Hepatocyte (in vitro differentiated cells): ENCODE measurements around the gene PRDX6. TPM values are rescaled to one million over a fixed set of nuclear protein-coding genes. Genes with fewer than 3 reads are reported as not detected.
A peak's percentile ranks its signal among the peaks of the same experiment; 100 is the strongest.

Experiments used
- DNase-seq: peaks from one replicate; pipeline ENCODE4 v3.0.0-alpha.2; 2016; ENCODE audit warnings: low spot score
- H2AFZ ChIP-seq: fragments of 200-600 bp; sonication (generic); 2 replicates; pipeline ENCODE4 v1.6.0; 2016; ENCODE audit warnings: antibody characterized with exemption, mild to moderate bottlenecking
- H3K27ac ChIP-seq: fragments of 200-600 bp; sonication (generic); 2 replicates; pipeline ENCODE4 v1.5.1; 2016; ENCODE audit warnings: mild to moderate bottlenecking
- H3K27me3 ChIP-seq: fragments of 200-600 bp; sonication (generic); 2 replicates; pipeline ENCODE4 v1.6.1; 2016
- H3K36me3 ChIP-seq: fragments of 200-600 bp; sonication (generic); replicated peaks from 2 replicates; pipeline ENCODE4 v1.5.1; 2016; ENCODE audit warnings: low read depth; ENCODE audit not compliant: insufficient read depth
- H3K4me1 ChIP-seq: fragments of 200-600 bp; sonication (generic); 2 replicates; pipeline ENCODE4 v1.5.1; 2016; ENCODE audit warnings: mild to moderate bottlenecking, moderate library complexity; ENCODE audit not compliant: insufficient read depth
- H3K4me2 ChIP-seq: fragments of 200-600 bp; sonication (generic); 2 replicates; pipeline ENCODE4 v1.6.0; 2016
- H3K4me3 ChIP-seq: fragments of 200-600 bp; sonication (generic); 2 replicates; pipeline ENCODE4 v1.5.1; 2016; ENCODE audit warnings: mild to moderate bottlenecking
- H3K79me2 ChIP-seq: fragments of 200-600 bp; sonication (generic); 2 replicates; pipeline ENCODE4 v1.6.0; 2017; ENCODE audit warnings: mild to moderate bottlenecking
- H3K9me2 ChIP-seq: fragments of 200-600 bp; sonication (generic); replicated peaks from 2 replicates; pipeline ENCODE4 v1.6.0; 2017; ENCODE audit warnings: mild to moderate bottlenecking; ENCODE audit not compliant: insufficient read depth
- H3K9me3 ChIP-seq: fragments of 200-600 bp; sonication (generic); 2 replicates; pipeline ENCODE4 v1.5.1; 2016; ENCODE audit warnings: low read depth, mild to moderate bottlenecking
- H4K20me1 ChIP-seq: fragments of 200-600 bp; sonication (generic); 2 replicates; pipeline ENCODE4 v1.6.0; 2016; ENCODE audit warnings: mild to moderate bottlenecking; ENCODE audit not compliant: insufficient read depth, poor library complexity, severe bottlenecking
- CTCF ChIP-seq: fragments of 200-600 bp; sonication (generic); IDR thresholded peaks from 2 replicates; pipeline ENCODE4 v1.5.1; 2016; ENCODE audit warnings: antibody characterized with exemption, mild to moderate bottlenecking; ENCODE audit not compliant: poor library complexity
- EZH2 ChIP-seq: fragments of 200-600 bp; sonication (generic); IDR thresholded peaks from 2 replicates; pipeline ENCODE4 v1.6.1; 2016; ENCODE audit warnings: antibody characterized with exemption, mild to moderate bottlenecking, borderline replicate concordance
- EZH2phosphoT487 ChIP-seq: fragments of 200-600 bp; sonication (generic); IDR thresholded peaks from one replicate; pipeline ENCODE4 v1.6.1; 2018; ENCODE audit warnings: antibody characterized with exemption, mild to moderate bottlenecking, low read depth, moderate library complexity; ENCODE audit not compliant: unreplicated experiment, severe bottlenecking
- WGBS: methylation state at CpG from one replicate; pipeline ENCODE4 v1.1.6; 2016; ENCODE audit warnings: low lambda C conversion rate; ENCODE audit errors: missing lambda C conversion rate; 5-methylcytosine and 5-hydroxymethylcytosine counted together
- polyA plus RNA-seq: library from polyadenylated mRNA; unstranded; fragments of >200 nt; fragmentation: Nextera tagmentation; extraction: Ambion mirVana; gene quantifications from 2 replicates; pipeline ENCODE4 v1.2.1, GENCODE V29; 2016
- total RNA-seq: library from RNA; depleted of rRNA; stranded (reverse); fragments of >200 nt; gene quantifications from 2 replicates; pipeline ENCODE4 v1.2.3, GENCODE V29; 2014

PRDX6 gene
- total and polyA plus RNA-seq, 2 experiments from 2014 or later: 350 to 400 TPM

- H3K9me2 ChIP-seq: no peaks in the 10 kb centered on the region
- 16% methylated on average over 5 of the region's 5 CpGs for WGBS
- TF ChIP-seq CTCF (no peak), EZH2 (no peak), EZH2phosphoT487 (no peak)
- peak overlapping the region; percentile 96 for H3K27ac ChIP-seq
- peaks cover 23% of the 10 kb centered on the region for H4K20me1 ChIP-seq
- no peaks in the 10 kb centered on the region for H3K36me3 ChIP-seq
- H2AFZ ChIP-seq: peak overlapping the region; percentile 82
- no peaks in the 10 kb centered on the region for H3K9me3 ChIP-seq
- peak overlapping the region; percentile 83 for H3K4me3 ChIP-seq
- H3K79me2 ChIP-seq: peaks cover 48% of the 10 kb centered on the region
- H3K27me3 ChIP-seq: no peaks in the 10 kb centered on the region
- DNase-seq: peak; percentile 56
- H3K4me2 ChIP-seq: peak overlapping the region; percentile 93
- H3K4me1 ChIP-seq: peaks cover 34% of the 10 kb centered on the region
Observed at GRCh38 chr1:173475564-173476196, 1.5 kb upstream of the PRDX6 start.

- H3K27me3 ChIP-seq: no peaks in the 10 kb centered on the region
- H3K79me2 ChIP-seq: peaks cover 48% of the 10 kb centered on the region
- H3K4me2 ChIP-seq: peak overlapping the region; percentile 93
- DNase-seq: no peak
- peak overlapping the region; percentile 96 for H3K27ac ChIP-seq
- no peaks in the 10 kb centered on the region for H3K9me2 ChIP-seq
- 39% methylated on average over 5 of the region's 5 CpGs for WGBS
- peaks cover 34% of the 10 kb centered on the region for H3K4me1 ChIP-seq
- H3K36me3 ChIP-seq: no peaks in the 10 kb centered on the region
- H4K20me1 ChIP-seq: peaks cover 26% of the 10 kb centered on the region
- H3K4me3 ChIP-seq: peak overlapping the region; percentile 83
- H3K9me3 ChIP-seq: no peaks in the 10 kb centered on the region
- TF ChIP-seq EZH2: no peak
- no peak for TF ChIP-seq CTCF
- no peak for TF ChIP-seq EZH2phosphoT487
- H2AFZ ChIP-seq: peak overlapping the region; percentile 82
Observed at GRCh38 chr1:173476197-173476664, 904 bp upstream of the PRDX6 start.

DNA sequence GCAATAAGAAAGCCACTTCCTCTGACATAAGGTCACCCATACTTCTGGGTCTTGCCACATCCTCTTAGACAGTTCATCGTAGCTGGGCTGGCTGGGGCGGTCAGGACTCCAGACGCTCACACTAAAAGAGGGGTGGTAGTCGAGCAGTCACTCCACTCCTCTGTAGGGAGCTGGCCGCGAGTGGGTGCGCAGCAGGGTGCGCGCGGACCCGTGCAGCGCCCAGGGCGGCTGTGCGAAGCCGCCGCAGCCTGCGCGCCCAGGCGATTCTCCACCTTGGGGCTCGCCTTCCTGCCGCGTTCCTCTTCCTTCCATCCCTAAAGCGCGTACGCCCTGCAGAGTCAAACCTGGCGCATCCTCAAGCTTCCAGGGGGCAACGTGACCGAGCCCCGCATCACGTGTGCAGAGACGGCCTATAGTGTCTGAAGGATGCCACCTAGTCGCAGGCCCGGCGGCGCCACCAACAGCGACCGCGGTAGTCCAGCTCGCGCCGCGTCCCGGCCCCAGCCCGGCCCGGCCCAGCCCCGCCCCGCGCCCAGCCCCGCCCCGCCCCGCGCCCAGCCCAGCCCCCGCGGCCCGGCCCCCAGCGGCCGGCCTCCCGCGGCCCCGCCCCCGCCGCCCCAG, 360 bp upstream of the PRDX6 start:
- Histone ChIP-seq H3K79me2 (peaks cover 49% of the 10 kb centered on the region), H2AFZ (peak overlapping the region; percentile 82), H3K4me3 (peak overlapping the region; percentile 83)

More for the DNA sequence above, 360 bp upstream of the PRDX6 start:
- WGBS: under 1% methylated on average over 24 of the region's 62 CpGs
- Histone ChIP-seq H3K9me2 (no peaks in the 10 kb centered on the region), H3K27ac (peak overlapping the region; percentile 96), H3K4me1 (peaks cover 34% of the 10 kb centered on the region), H3K4me2 (peak overlapping the region; percentile 93), H3K27me3 (no peaks in the 10 kb centered on the region), H3K36me3 (no peaks in the 10 kb centered on the region), H3K9me3 (no peaks in the 10 kb centered on the region), H4K20me1 (peaks cover 26% of the 10 kb centered on the region)
- TF ChIP-seq EZH2phosphoT487: no peak
- no peak for TF ChIP-seq CTCF
- no peak for TF ChIP-seq EZH2
- peak; percentile 95 for DNase-seq
